Measurements from ENCODE around the gene BAG3.
"Not testable (repeated sequence)": the region's sequence is repeated elsewhere in the genome, so short reads cannot be mapped to it uniquely, and the experiment has no call there.

The BAG3 gene

DNA sequence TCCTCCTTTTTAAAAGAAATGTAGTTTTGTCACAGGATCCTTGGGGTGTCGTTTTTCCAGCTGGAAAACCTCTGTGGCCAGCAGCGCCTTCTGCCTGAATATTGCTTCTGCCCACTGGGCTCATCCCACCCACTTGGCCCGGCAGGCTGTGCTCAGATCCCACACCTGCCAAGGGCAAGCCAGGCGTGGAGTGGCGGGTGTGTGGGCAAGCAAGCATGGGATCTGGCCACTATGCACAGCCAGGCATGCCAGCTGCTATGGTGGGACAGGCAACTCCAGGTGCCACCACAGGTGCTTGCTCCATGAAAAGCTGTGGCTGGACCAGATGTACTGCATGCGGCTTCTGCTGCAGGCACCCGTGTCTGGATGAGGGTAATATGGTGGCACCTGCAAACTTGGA lies 43.4 kb downstream of the BAG3 start:
- DNase-seq: no peak

DNA sequence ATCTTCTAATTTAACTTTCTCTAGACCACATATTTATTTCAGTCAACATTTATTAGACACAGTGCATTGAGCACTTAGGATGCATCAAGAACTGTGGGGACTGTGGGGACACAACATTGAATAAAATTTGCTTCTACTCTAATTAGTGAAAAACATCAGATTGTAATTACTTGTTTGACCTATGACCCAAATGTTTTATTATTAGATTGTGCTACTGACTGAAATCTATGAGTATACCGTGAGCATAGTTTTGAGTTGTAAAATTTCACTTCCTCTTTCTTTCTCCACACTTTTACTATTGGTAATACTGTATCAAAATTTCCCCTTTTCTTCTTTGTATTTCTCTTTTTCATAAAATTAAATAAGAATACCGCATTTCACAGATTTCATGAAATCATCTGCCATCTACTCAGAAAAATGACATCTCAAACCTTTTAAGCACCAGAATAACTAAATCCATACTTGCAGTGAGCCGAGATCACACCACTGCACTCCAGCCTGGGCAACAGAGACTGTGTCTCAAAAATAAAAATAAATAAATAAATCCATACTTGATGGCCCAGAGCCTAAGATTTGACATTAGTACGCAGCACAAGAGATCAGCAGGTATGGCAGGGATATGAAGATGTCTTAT lies 49.3 kb downstream of the BAG3 start:
- peak in 2 of 4 experiments; percentile 76 to 79 for DNase-seq

DNA sequence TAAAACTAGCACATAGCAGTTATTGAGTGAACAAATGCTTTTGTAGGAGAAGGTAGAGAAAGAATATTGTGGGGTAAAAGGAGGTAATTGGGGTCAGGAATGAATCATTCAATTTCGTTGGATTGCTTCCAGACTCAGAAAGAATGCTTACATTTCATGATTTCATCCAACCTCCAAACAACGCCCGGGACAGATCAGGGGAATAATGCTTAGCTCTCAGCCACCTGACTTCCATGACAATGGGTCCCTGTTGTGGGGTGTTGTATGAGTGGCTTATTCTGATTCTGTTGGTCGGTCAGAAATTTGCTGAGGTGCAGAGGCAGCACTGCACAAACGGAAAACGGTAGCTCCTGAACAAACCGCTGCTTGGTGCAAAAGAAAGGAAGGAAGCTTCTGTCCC lies 50.7 kb downstream of the BAG3 start:
- DNase-seq: no peak

DNA sequence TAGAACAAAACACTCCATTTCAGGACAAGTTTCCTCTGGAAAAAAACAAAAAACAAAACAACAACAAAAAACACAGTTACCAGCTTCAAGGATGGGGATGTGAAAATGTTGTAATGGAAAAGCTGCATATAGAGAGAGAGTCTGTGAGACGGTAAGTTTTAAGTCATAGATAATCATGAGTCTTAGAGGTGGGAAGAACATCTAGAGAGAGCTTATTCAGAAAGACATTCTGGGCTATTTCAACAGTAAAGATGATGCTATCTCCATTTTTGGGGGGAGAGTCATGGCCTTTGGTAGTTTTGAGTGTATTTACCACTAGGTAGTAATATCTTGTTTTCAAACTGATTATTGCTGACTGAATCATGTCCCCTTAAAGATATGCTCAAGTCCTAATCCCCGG lies 51.4 kb downstream of the BAG3 start:
- DNase-seq: peak in 3 of 4 experiments; percentile 15 to 71 (median 53)

DNA sequence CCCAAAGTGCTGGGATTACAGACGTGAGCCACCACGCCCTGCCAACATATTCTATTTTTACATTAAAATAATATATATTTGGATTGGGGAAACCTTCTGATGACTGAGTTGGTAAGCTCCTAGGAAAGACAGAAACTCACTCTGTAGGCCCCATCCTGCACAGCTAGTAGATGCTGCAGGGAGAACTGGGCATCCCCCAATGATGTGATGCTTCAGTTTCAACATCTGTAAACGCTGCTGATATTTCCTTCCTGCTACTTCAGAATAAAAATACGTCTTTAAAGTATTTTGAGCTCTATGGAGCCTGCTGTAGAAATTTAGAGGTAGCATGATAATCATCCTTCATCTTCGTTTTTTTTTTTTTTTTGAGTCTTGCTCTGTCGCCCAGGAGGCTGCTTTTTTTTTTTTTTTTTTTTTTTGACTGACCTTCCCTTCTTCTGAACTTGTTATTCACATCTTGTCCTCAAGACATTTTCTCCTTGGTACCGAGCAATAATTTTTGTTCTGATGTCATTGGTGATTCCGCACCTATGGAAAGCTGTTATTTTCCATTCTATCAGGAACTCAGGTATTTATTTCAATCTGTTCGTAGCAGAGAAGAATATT lies 52.8 kb downstream of the BAG3 start:
- DNase-seq: peak in 3 of 4 experiments; percentile 47 to 57 (median 47)

DNA sequence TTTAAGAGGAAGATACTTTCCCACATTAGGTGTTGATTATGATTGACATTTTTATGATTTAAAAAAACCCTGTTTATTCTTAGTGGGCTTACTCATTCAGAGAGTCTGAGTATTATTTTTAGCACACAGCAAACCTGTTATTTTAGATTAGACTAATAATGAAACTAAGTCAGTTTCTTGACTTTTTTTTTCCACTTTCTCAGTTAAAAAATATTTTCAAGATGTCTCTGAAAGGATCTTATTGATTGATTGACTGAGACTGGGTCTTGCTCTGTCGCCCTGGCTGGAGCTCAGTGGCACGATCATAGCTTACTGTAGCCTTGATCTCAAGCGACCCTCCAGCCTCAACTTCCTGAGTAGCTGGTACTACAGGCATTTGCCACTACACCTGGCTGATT lies 54.3 kb downstream of the BAG3 start:
- no peak for DNase-seq

DNA sequence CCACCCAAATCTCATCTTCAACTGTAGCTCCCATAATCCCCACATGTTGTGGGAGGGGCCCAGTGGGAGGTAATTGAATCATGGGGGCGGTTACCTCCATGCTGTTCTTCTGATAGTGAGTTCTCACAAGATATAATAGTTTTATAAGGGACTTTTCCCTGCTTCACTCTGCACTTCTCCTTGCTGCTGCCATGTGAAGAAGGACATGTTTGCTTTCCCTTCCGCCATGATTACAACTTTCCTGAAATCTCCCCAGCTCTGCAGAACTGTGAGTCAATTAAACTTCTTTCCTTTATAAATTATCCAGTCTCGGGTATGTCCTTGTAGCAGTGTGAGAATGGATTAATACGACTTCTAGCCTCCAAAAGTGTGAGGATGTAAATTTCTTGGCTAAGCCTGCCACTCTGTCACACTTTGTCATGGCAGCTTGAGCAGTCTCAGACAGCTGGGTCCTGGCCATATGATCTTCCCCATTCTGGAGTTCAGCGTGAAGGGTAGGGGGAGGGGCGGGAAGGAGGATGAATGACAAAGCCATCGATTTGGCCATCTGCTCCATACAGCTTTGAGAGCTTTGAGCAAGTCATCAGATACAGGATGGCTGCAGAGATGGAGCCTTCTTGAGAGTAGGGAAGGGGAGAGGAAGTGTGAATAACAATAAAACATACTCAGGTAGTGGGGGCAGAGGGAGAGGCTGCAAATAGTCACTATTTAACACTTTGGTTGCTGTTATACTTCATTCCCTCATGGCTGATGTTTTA lies 55.5 kb downstream of the BAG3 start:
- DNase-seq: peak in 1 of 4 experiments; percentile 19

DNA sequence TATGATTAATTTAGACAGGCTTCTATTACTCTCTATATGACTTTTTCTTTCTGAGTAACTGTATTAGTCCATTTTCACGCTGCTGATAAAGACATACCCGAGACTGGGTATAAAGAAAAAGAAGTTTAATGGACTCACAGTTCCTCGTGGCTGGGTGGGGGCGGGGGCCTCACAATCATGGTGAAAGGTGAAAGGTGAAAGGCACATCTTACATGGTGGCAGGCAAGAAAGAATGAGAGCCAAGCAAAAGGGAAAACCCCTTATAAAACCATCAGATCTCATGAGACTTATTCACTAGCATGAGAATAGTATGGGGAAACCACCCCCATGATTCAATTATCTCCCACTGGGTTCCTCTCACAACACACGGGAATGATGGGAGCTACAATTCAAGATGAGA lies 56.2 kb downstream of the BAG3 start:
- not testable (repeated sequence) for DNase-seq

DNA sequence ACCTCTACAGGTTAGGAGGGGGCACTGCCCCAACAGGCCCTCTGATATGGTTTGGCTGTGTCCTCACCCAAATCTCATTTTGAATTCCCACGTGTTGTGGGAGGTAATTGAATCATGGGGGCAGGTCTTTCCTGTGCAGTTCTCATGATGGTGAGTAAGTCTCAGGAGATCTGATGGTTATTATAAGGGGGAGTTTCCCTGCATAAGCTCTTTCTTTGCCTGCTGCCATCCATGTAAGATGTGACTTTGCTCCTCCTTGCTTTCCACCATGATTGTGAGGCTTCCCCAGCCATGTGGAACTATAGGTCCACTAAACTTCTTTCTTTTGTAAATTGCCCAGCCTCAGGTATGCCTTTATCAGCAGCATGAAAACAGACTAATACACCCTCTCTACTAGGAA lies 59.8 kb downstream of the BAG3 start:
- DNase-seq: not testable (repeated sequence)

DNA sequence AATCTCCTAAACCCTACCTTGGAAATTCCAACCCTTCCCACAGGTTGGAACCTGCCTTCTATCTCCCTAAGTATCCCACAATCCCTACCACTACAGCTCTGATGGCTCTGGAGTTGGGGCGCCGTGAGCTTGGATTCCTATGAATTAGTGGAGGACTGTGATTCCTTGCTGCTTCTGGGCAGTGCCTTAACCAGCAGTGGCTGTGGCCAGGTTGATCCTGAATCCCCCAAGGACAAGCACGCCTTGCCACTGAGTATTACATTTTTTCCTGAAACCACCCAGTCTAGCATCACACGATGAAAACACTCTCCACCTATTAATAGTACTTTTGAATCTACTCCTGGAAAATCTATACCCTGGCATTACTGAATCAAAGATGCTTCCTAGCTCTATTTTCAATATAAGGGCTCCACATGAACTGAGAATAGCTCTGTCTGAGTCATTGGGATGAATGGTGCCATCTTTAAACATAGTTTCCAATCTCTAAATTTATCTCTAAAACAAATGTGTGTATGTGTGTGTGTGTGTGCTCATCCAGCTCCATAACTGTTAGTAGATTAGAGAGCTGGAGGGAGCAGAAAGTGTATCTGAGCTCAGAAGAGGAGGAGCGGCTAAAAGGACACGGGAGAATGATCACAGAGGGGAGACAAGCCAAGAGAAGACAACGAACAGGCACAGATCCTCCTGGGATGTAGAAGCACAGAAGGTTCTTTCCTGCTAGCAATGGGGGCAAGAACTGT lies 62.7 kb downstream of the BAG3 start:
- no peak for DNase-seq

DNA sequence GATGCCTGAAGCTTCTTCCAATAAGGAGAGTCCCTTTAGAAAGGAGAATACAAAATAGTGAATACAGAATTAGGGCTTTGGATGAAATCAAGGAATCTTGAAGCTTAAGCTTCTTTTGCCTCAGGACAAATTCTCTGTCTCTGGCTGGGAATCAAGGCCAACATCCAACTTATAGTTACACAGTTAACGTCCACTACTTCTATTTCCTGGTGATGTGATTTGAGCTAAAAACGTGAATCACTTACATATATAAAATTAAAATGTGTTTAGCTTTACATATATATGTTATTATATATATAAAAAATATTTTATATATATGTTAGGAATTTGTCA lies 63.3 kb downstream of the BAG3 start:
- DNase-seq: no peak

DNA sequence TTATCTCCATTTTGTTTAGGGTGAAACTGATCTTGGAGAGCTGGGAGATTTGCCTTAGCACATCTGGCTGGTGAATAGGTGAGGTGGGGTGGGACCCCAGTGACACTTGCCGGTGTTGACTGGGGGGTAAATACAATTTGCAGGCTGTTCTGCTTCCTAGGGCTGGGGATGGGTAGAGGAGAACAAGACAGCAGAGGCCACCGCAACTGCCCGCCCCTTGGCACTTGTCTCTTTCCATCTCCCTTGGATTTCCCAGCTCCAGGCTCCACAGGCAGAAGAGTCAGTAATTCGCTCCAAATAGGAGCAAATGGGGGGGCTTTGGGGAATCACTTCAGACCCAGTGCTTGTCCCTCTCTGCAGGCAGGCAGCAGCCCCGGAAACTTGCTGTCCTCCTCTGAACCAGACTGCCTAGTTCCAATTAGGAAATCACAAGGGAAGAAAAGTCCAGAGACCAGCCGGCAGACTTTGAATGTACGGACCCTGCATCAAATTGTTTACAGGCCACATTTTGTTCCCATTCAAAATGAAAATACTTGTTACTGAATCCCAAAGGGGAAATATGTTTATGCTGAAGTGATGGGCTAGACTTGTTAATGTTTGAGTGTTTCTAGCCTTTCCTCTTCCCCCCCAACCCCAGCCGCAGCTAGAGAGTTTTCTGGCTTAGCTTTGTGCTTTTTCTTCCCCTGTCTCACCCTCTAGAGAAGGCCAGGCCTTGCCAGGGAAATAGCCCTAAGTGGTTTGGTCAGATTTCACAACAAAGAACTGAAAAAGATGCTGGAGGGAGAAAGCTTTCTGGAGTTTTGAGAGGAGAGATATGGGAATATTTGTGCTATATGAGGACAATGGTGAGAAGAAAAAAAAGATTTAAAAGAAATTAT lies 64.7 kb downstream of the BAG3 start:
- no peak for DNase-seq

DNA sequence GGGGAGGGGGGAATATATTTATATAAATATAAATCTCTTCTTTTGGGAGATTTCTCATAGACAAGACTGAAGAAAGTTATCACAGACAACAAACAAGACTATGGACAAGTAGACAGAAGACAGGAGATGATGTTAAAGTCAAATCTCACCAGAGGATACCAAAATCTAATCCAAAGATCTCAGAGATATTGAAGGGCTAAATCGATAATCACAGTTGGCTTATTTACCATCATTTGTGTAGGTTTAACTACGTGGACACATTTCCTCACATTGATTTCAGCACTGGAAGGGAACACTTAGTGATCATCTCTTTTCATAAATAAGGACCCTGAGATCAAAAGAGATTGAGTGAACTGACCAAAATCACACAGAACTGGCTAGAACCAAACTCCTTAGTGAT lies 72.0 kb downstream of the BAG3 start:
- no peak for DNase-seq

DNA sequence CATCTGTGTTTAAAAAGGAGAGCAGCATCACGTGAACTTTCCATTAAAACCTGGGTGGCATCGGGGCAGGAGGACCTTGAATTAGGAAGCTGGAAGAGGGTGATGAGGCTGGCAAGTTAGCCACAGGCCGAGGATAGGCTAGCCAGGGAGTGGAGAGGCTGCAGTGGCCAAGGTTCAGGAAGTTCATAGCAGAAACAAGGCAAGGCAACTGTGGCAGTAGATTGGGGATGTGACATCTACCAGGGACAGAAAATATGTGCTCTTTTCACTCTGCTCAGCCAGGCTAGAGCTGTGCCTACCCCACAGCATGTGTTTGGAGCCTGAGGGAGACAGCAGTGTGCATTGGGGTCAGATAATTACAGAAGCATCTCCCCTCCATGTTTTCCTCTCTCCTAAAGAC lies 72.4 kb downstream of the BAG3 start:
- DNase-seq: peak in 1 of 4 experiments; percentile 45

DNA sequence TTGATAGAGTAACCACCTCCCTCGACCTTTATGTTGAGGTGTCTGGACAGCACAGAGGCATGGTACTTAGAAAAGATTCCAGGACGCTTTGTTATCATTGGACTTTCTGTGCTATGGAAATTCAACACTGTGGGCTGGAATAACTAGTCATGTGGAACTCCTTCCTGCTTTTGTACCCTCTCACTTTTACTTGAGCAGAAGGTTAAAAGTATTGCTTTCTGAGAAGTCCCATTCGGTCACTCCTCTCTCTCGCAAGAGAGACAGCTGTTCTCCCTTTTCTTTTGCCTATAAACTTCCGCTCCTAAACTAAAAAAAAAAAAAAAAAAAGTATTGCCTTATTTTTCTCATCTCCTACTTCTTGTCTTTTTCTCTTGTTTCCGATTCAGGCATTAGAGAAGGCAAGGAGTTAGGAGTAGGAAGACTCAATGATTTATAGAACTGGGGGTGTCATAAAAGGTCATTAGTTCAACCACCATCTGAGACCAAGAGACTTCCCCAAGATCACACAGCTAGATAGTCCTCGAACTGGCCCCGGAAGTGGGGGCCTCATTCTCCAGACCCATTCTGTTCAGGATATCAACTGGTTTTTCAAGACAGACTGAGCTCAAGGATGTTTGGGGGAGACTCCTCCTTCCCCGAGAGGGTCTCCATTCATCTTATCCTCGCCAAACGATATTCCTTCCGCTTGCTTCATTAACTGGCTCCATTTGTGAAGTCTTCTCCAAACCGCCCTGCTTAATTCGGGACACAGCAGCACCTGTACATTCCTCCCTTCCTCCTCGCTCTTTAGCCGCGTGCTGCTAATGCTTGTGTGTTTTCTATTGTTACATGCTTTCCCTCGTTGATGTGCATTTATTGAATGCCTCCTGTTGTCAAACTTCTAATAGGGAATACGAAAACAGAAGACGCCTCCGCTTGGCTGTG lies 73.7 kb downstream of the BAG3 start:
- peak in 3 of 4 experiments; percentile 61 to 64 (median 63) for DNase-seq

DNA sequence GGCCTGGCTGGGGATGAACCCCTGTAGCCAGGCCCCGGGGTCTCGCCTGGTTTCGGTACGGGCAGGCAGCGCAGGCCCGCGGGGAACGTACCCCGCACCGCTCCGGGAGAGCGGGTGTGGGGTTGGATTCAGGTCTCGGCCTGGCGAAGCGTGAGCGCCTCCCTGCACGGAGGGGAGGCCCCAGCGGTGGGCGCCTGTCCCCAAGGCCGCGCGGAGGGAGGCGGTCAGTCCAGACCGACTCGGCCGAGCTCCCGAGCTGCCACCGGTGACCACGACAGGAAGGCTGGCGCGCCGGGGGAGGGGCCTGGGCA lies 74.3 kb downstream of the BAG3 start:
- no peak for DNase-seq

DNA sequence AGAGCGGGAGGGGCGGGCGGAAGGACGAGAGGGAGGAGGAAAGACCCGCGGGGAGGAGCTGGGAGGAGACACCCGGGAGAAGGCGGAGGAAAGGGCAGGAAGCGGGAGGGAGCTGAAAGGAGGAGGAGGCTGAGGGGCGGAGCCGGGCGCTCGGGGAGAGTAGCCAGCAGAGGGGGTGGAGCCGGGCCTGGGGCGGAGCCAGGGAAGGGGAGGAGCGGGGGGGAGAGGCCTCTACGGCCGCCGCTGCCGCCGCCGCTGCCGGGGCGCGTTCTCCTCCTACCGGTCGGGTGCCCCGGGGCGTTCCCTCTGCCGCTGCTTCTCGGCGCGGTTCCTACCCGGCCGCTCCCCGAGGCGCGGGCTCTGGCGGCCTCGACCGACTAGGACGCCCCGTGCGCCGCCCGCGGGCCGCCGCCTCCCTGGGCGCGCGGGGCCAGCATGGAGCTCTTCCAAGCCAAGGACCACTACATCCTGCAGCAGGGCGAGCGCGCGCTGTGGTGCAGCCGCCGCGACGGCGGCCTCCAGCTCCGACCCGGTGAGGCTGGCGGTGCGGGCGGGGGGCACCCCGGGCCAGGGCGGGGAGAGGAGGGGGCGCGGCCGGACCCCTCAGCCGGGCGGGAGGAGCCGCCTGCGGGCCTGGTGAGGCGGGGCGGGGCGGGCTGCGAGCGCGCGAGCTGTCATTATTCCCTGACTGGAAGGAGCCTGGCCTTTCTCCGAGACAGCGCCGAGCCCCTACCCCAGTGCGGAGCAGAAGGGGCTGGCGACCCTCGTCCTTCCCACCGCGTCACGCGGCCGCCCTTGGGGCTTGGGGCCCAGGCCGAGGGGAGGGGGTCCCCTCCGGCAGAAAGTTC lies 74.9 kb downstream of the BAG3 start, which contains the start of gene INPP5F:
TSS of gene INPP5F (plus strand) at position 223 of the 848 bp plus-strand sequence. CDS start at position 436, 213 bp downstream.
- DNase-seq: peak; percentile 98 to 100 (median 99)

DNA sequence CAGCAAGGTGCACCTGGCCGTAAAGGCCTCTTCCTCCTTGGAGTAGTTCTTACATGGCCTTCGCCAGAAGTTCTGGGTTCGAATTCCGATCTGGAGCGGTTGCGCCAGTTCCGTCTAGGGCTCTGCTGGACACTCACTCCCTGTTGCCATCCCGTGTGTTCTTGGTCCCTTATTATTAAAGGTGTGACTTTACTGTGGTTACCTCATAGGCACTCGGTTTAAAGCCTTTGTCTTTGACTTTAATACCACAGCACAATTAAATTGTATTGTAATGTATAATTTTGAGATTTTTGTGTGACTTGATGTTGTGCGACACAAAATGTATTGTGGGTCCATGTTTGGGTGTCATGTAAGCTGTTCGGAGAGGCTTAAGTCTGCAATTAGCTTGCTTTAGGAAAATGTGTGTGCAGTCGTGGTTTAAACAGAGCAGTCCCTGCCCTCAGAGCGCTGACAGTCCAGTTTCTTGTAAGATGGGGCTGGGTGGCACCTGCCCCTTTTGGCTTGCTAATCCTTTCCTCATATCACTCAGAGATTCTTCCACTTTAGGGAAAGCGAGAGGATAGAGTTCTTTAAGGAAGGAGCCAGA lies 75.6 kb downstream of the BAG3 start:
- DNase-seq: no peak
